GM10248 (cell line): ENCODE data around the gene EFNB3.

Experiments
- CTCF ChIA-PET: fragments of 300-600 bp; sonication (Branson Sonifier 250); formaldehyde crosslinking; extraction: SDS; loops from one replicate; lab custom pipeline; 2021; ENCODE audit warnings: antibody characterized with exemption; lab: Yijun Ruan, JAX
- POLR2A ChIA-PET: fragments of 350-650 bp; sonication (Branson Sonifier 250); formaldehyde crosslinking; extraction: SDS; loops from one replicate; lab custom pipeline; 2020; ENCODE audit warnings: antibody characterized with exemption; lab: Yijun Ruan, JAX
- DNase-seq: peaks from one replicate; pipeline ENCODE4 v3.0.0; 2012; ENCODE audit errors: extremely low spot score
- TF ChIP-seq, protein P1 (sequence below): IDR thresholded peaks from 2 replicates; pipeline ENCODE4 v1.5.1; 2012; ENCODE audit warnings: mild to moderate bottlenecking, low read depth; ENCODE audit errors: extremely low read depth, missing control alignments, control extremely low read depth

EFNB3 gene

DNA sequence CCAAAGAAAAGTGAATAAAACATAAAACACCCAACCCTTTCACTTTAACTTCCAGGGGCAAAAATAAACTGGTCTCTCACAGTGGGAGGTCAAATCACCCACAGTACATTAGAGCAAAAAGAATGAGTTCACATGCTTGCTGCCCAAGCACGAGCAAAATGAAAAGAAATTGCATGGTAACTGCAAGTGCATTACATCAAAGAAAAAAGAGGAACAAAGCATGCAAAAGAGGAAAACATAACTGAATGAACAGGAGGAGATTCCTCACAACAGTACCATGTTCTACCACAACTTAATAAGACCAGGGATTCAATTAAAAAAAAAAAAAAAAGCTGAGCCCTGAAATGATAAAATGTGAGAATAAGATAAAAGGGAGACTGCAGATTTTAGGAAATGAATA lies 24.8 kb downstream of the EFNB3 start:
- POLR2A ChIA-PET, result no interaction called here
- TF ChIP-seq, protein P1, sequence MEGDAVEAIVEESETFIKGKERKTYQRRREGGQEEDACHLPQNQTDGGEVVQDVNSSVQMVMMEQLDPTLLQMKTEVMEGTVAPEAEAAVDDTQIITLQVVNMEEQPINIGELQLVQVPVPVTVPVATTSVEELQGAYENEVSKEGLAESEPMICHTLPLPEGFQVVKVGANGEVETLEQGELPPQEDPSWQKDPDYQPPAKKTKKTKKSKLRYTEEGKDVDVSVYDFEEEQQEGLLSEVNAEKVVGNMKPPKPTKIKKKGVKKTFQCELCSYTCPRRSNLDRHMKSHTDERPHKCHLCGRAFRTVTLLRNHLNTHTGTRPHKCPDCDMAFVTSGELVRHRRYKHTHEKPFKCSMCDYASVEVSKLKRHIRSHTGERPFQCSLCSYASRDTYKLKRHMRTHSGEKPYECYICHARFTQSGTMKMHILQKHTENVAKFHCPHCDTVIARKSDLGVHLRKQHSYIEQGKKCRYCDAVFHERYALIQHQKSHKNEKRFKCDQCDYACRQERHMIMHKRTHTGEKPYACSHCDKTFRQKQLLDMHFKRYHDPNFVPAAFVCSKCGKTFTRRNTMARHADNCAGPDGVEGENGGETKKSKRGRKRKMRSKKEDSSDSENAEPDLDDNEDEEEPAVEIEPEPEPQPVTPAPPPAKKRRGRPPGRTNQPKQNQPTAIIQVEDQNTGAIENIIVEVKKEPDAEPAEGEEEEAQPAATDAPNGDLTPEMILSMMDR, result no peak

DNA sequence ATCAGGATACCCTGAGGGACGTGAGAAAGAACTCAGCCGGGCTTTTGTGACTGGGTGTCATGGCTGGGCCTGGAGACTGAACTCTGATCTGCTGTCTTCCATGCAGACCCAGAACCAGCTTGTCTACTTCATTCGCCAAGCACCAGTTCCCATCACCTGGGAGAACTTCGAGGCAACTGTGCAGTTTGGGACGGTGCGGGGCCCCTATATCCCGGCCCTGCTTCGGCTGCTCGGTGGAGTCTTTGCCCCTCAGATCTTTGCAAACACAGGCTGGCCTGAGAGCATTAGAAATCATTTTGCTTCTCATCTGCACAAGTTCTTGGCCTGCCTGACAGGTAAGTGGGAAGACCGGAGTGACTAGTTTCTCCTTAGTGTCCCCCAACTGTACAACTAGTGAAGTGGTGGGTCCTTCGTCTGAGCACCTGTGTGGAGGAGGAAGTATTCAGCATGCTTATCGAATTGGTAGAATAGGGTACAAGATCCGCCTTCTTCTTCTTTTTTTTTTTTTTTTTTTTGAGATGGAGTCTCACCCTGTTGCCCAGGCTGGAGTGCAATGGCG lies 28.1 kb downstream of the EFNB3 start:
- CTCF ChIA-PET, result no interaction called here
- TF ChIP-seq, protein P1, result no peak
- DNase-seq, result no peak
- POLR2A ChIA-PET, result no interaction called here

More for the DNA sequence above, 24.8 kb downstream of the EFNB3 start:
- CTCF ChIA-PET, result interaction anchor here (1.3 to 3.1 kb wide), 2 partner anchors 14 to 42 kb away, joined by 3 to 19 read pairs; partner anchors contain the start of gene TP53
- DNase-seq, result no peak

DNA sequence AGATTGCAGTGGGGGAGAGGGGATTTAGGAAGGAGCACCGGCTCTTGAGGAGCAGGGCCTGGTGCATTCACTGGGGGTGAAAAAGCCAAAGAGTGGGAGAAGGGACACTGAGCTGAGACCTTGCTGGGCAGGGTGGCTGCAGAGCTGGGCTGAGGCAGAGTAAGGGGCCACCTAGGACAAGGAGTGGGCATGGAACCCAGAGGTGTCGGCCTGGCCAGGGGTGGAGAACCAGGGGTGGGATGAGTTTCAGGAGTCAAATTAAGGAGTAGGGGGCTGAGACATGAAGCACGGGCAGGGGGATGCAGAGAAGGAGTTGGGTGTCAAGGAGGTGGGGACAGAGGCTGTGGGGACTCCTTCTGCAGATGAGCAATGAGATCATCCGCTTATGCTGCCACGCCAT lies 32.6 kb downstream of the EFNB3 start:
- ChIA-PET CTCF (interaction anchor here (0.8 kb wide), 1 partner anchor 10 kb away, joined by 4 read pairs; no protein-coding TSS in a partner anchor), POLR2A (no interaction called here)
- TF ChIP-seq, protein P1, result no peak
- no peak for DNase-seq

DNA sequence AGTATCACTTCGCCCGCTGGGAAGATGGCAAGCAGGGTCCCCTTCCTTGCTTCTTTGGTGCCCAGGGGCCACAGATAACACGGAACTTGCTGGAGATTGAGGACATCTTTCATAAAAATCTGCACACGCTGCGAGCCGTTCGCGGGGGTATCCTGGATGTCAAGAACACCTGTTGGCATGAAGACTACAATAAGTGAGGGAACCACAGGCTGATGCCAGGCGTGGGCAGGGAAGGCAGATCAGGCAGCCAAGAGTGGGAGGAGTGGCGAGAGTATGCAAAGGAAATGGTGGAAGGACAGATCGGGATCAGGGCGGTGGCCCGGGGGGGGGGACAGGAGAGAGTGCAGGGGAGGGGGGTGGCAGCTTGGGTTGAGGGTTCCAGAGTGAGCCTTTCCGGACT lies 34.7 kb downstream of the EFNB3 start:
- POLR2A ChIA-PET, result no interaction called here
- TF ChIP-seq, protein P1, result no peak
- CTCF ChIA-PET, result interaction anchor here (0.6 to 1.1 kb wide), 2 partner anchors 13 to 317 kb away, joined by 3 read pairs; no protein-coding TSS in a partner anchor
- no peak for DNase-seq

DNA sequence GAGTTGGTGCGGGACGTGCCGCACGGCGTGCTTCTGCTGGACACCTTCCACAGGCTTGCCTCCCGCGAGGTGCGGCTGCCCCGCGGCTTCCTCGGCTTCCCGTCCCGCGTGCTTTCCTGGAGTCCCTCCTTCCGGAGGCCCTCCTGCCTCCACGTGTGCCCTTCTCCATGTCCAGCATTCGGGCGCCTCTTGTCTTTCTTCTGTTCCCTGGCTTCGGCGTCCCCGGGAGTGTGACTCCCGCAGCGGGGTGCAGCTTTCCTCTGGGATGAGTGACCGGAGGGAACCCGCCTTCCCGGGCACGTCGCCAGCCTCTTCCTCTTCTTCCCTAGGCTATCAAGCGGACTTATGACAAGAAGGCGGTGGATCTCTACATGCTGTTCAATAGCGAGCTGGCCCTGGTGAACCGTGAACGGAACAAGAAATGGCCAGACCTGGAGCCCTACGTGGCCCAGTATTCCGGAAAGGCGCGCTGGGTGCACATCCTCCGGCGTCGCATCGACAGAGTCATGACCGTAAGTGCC lies 35.5 kb downstream of the EFNB3 start:
- CTCF ChIA-PET, result no interaction called here
- TF ChIP-seq, protein P1, result no peak
- DNase-seq, result no peak
- POLR2A ChIA-PET, result no interaction called here

DNA sequence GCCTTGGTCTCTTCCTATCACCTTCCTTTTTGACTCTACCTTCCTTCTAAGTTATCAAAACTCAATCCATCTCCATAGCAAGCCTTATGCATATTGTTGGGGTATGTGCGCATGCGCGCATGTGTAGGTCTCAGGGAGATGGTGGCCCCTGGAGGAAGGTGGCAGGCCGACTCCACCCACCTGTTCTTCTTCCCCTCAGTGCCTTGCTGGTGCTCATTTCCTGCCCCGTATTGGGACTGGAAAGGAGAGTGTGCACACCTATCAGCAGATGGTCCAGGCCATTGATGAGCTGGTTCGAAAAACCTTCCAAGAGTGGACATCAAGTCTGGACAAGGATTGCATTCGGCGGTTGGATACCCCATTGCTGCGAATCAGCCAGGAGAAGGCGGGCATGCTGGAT lies 37.7 kb downstream of the EFNB3 start:
- no peak for DNase-seq
- ChIA-PET CTCF (interaction anchor here (0.7 to 3.3 kb wide), 26 partner anchors 12 to 368 kb away, joined by 3 to 30 read pairs (median 6); partner anchors contain the start of genes NAA38 and TMEM88), POLR2A (no interaction called here)
- TF ChIP-seq, protein P1, result no peak
